Activated T-helper 1 cell treated with anti-CD3 and anti-CD28 coated beads, Interleukin-2, amount 50 U/mL, for 16 hours (primary cell): ENCODE results near the gene RPL13.
"Not testable (repeated sequence)": the region's sequence is repeated elsewhere in the genome, so short reads cannot be mapped to it uniquely, and the experiment has no call there.

Source experiments
- DNase-seq, 2 donors: peaks; one replicate each; pipeline ENCODE4 v3.0.0-alpha.2; 2020; ENCODE audit warnings: low read depth in 1 of 2, low spot score in 1 of 2

Gene RPL13

DNA sequence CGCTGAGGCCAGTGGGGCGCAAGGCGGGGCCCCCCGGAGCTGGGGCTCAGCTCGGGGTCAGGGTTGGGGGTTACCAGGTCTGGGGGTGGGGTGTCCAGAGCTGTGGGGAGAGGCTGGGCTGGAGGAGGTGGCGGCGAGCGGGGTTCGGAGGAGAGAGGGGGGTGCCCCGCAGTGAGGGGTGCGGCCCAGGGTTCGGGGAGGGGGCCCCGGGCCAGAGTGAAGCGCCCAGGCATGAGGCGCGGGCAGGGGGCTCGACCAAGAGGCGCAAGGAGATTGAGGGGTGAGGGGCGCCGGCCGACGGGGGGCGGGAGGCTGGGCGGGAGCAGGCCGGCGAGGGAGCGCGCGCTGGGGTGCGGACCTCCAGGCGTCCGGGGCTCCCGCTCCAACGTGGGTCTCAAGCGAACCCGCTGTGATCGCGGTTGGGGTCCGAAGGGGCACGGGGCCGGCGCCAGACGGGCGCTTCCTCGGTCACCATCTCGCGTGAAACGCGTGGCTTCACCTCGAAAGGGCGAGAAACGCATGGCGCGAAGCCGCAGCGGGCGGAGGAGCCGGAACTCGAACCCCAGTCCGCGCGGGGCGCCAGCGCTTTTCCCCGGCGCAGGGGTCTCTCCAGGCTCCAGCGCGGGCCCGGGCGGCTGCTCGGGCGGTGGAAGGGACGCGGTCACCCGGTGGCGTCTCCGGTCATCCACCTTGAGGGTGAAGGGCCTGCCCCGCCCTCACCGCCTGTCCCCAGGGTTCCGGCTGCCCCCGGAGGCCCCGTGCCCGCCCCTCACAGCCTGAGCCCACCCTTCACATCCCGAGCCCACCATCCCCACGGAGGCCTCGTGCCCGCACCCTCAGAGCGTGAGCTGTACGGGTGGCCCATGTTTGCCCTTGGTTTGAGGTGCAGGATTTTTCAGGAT is 15.9 kb downstream of the RPL13 start:
- DNase-seq: no peak

DNA sequence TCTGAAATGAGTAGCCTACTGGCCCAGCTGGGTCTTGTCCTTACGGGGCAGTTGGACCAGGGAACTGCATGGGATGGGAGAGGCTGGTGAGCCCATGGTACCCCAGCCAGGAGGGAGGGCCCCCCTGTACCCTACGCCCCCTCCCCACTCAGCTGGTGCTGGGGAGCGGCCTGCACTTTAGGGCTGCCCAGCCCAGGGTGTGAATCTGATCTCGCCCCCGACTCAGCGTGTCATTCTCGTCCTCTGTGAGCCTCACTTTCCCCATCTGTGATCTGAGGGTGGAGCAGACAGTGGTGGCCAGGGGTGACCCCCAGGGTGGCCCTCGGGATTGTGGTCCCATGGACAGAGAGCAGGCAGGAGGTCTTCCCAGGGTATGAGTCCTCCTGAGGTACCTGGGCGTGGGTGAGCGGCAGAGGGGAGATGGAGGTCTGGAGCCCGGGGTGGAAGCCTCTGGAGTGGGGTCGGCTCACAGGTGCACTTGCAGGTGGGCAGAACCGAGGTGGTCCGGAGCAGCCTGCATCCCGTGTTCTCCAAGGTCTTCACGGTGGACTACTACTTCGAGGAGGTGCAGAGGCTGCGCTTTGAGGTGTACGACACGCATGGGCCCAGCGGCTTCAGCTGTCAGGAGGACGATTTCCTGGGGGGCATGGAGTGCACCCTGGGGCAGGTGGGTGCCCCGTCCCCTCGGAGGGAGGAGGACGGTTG is 16.7 kb downstream of the RPL13 start:
- DNase-seq: no peak

DNA sequence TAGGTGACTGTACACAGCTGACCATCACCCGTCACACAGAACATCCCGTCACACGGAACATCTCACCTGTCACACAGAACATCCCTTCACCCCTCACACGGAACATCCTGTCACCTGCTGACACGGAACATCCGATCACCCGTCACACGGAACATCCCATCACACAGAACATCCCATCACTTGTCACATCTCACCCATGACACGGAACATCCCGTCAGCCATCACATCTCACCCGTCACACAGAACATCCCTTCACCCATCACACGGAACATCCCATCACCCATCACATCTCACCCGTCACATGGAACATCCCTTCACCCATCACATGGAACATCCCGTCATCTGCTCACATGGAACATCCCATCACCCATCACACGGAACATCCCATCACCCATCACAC is 18.9 kb downstream of the RPL13 start:
- DNase-seq: no peak

DNA sequence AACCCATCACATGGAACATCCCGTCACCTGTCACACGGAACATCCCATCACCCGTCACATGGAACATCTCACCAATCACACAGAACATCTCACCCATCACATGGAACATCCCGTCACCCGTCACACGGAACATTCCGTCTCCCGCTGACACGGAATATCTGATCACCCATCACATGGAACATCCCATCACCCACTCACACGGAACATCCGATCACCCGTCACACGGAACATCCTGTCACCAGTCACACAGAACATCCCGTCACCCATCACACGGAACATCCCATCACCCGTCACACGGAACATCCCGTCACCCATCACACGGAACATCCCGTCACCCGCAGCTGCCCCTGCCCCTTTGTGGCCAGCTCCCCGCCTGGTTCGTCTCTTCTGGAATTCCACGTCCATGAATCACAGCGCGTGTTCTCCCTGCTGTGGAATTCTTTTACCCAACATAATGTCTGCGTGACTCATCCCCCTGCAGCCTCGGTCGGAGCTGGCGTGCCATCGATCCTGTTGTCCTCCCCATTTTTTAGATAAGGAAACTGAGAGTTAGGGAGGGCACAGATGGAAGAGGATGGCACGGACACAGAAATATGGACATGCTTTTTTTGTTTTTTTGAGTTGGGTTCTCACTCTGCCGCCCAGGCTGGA is 20.7 kb downstream of the RPL13 start:
- DNase-seq: no peak

DNA sequence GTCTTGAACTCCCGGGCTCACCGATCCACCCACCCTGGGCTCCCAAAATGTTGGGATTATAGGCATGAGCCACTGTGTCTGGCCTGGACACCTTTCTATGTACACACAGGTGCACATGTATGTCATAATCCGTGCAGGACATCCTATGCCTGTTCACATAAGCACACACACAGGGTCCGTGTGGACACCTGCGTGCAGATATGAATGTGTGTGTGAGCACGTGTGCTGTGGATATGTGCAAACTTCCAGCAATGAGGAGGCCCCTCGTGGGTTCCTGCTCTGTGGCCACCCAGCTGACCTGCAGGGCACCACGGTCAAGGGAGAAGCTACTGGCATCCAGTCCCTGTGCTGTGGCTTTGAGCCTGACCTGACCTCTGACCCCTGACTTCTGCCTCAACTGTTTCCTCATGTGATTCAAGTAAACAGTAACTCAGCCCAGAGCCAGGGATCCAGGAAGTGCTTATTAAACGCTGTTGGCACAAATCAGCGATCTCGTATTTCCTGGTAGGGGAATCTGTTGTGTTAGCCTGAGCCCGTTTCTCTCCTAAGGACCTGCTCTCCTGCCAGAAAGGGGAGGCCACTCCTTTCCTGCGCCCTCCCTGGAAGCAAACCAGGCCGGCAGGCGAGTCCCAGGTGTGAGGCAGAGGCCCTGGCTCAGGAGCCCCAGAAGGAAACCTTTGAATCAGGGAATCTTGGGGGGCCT is 21.5 kb downstream of the RPL13 start:
- no peak for DNase-seq

DNA sequence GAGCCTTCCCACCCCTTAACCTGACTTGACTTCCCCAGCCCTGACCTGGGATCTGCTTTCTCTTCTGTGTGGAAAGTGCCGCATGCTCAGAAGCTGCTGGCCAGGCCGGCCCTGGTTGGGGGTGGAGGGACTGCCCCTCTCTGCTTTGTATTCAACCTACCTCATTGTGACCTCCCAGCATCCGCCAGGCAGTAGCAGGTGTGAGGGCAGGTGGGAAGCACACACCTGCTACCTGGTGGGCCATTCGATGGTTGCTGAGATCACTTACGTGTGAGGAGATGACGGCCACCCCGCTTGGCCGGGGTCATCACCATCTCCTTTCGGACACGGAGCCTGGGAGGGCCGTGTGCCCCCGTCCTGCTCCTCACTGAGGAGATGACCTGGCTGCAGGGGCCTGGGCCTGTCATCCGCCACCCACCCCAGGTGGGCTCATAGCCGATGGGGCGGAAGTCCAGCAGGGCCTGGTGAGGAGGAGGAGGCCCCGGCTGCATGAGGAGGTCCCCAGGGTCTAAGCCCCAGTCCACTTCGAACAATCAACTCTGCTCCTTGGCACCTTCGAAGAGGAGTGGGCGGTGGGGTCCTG is 22.2 kb downstream of the RPL13 start:
- no peak for DNase-seq

DNA sequence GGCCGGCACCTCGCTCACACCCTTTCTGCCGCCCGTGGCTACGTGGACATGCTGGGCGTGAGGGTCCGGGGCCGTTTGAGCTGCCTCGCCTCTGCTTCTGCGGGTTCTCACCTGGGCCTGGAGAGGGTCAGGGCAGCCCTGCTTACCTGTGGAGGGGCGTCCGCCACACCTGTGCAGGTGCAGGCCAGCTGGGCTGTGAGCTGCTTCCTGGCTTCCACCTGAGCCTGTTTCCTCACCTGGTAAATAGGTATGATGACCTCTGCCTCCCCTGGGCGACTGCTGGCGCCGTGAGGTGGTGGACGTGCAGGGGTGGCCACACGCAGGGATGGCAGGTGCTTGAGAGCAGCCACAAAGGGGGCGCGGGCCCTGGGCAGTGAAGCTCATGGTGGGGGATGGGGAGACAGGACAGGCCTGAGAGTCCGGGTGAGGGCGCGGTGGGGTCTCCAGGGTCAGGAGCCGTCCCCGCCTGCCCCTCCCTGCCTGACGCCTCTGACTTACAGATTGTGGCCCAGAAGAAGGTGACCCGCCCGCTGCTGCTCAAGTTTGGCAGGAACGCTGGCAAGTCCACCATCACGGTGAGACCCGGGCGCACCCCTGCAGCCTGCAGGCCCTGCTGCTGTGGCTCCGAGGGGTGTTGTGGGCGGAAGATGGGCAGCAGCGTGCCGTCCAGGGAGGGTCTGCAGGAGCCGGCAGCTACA is 22.9 kb downstream of the RPL13 start:
- no peak for DNase-seq

DNA sequence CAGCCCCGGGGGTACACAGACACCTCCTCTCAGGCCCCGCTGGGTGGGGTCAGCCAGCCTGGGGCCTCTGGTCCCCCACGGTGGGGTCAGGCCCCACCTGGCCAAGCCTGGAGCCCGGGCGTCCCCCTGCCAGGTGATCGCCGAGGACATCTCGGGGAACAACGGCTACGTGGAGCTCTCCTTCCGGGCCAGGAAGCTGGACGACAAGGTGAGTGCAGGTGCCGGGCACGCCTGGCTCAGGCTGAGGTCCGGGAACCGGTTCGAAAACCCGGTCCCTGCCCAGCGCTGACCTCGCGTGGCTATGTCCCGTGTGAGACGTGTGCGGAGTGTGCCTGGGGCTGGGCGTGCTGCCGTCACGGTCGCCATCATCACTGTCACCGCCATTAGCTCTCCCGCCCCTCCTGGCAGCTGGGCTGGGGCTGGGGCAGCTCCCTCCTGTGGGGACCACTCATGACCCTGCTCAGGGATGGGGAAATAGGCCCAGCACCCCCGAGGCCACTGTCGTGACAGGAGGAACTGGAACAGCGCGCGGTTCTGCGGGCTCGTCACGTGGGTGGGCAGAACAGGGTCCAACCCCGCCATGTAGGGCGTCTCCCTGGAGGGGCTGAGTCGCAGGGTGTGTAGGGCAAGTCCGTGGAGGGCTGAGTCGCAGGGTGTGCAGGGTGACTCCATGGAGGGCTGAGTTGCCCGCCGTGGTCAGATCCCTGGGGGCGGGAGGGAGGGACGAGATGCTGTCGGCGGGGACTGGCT is 23.6 kb downstream of the RPL13 start:
- no peak for DNase-seq

DNA sequence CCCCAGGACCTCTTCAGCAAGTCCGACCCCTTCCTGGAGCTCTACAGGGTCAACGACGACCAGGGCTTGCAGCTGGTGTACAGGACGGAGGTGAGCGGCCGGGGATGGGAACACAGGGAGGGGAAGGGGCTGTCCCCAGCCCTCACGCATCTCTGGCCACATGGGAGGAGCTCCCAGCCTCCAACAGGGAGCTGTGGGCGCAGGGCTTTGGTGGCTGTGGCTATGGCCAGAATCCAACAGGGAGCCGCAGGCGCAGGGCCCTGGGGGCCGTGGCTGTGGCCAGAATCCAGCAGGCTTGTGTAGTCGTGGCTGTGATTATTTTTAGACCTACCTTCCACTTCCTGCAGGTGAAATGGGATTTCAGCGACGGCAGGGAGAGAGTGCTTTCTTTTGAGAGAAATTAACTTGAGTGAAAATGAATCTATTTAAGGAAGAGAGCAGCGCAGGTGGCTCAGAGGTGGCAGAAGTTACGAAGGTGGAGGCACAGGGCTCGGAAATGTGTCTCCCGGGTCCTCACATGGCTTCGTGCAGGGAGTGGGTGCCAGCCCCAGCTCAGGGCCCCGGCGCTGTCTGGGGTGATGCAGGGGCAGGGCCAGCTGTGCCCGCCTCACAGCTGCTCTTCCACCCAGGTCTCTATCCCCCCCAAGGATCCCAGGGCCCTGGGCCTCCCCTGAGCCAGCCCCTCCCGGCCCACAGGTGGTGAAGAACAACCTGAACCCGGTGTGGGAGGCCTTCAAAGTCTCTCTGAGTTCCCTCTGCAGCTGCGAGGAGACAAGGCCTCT is 24.5 kb downstream of the RPL13 start:
- DNase-seq: no peak

DNA sequence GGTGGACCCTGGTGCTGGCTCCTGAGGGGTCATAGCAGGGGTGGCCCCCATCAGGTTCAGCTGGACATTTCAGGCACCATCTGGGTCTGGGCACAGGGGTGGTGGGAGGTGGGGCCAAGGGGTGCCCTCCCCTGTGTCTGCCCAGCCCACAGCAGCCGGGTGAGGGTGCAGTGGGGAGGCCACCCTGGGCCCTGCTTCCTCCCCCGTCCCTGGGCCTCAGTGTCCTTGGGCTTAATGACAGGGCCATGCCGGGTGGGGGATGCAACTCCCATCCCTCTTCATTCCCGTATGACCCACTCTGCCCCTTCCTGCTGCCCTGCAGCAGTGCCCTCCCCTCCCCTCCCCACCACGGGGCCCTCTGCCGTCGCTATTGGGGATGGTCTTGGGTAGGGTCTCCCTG is 25.7 kb downstream of the RPL13 start:
- no peak for DNase-seq

DNA sequence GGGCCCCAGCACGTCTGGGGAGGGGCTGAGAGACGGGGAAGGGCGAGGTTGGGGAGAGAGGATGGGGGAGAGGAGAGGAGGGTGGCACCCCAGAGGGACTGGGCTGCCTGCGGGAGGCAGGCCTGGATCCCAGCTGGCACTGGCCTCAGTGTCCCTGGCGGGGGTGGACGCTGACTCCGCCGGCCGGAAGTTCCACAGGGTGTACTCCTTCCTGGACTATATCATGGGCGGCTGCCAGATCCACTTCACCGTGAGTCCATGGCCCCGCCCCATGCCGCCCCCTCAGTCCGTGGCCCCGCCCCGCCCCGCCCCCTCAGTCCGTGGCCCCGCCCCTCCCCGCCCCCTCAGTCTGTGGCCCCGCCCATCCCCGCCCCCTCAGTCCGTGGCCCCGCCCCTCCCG is 26.4 kb downstream of the RPL13 start:
- DNase-seq: no peak

DNA sequence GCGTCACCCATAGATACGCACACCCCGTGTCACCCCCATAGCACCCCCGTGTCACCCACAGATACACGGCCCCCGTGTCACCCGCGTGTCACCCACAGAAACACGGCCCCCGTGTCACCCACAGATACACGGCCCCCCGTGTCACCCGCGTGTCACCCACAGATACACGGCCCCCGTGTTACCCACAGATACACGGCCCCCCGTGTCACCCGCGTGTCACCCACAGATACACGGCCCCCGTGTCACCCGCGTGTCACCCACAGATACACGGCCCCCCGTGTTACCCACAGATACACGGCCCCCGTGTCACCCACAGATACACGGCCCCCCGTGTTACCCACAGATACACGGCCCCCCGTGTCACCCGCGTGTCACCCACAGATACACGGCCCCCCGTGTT is 27.2 kb downstream of the RPL13 start:
- DNase-seq: not testable (repeated sequence)

DNA sequence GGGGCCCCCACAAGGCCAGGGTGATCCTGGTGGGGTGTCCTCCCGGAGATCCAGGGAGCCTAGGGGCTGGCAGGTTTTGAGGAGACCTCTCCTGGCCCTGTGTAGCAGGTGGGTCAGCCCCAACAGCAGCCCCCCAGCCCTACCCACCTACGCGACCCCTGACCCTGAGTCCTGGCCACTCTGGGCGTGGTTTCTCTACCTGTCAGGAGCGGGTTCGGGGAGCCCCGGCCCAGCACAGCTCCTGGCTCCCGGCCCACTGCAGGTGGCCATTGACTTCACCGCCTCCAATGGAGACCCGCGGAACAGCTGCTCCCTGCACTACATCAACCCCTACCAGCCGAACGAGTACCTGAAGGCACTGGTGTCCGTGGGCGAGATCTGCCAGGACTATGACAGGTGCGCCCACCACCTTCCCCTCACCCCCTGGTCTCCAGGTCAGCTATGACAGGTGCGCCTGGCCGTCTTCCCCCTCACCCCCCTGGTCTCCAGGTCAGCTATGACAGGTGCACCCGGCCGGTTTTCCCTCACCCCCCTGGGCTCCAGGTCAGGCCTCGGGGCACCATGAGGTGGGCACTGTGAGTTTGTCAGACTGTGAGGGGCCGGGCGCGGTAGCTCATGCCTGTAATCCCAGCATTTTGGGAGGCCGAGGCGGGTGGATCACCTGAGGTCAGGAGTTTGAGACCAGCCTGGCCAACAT is 28.1 kb downstream of the RPL13 start:
- no peak for DNase-seq

DNA sequence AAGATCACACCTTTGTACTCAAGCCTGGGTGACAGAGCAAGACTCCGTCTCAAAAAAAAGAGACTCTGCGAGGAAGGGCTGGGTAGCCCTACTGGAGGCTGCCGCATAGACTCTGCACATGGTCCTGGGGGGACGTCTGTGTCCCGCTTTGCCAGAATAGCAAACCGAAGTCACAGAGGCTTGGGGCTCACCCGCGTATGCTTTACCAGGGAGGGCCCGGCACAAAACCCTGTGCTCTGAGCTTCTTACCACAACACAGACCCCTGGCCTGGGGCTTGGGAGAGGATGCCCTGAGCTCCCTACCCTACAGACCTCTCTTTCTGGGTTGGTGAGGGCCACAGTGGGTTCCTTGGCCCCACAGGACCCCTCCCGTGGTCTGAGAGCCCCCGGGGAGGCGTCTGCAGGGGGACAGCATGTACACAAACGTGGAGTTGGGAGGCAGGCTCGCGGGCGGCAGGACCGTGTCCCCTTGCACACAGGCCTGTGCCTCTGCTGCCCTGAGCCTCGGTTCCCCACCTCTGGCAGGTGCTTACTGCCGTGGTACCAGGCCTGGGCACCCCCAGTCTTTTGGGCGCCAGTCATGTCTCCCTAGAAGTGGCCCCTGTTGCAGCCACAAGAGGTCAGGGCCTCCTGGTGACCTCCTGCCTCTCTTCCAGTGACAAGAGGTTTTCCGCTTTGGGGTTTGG is 28.9 kb downstream of the RPL13 start:
- no peak for DNase-seq

DNA sequence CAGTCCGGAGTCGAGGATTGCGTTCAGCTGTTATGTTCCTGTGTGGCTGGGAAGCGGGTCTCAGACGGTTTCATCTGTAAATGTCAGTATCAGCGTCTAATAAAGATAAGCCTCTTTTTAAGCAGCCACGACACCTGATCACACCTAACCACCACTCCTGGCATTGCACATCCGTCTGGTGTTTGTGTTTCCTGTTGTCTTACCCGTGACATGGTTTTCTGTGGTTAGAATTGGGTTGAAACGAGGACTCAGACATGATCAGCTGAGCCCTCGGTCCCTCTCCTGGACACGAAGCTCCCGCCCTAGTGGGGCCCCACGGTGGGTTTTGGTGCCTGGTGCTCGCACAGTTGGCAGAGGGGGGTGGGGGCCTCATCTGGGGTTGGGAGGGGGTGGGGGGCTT is 33.4 kb downstream of the RPL13 start:
- no peak for DNase-seq

DNA sequence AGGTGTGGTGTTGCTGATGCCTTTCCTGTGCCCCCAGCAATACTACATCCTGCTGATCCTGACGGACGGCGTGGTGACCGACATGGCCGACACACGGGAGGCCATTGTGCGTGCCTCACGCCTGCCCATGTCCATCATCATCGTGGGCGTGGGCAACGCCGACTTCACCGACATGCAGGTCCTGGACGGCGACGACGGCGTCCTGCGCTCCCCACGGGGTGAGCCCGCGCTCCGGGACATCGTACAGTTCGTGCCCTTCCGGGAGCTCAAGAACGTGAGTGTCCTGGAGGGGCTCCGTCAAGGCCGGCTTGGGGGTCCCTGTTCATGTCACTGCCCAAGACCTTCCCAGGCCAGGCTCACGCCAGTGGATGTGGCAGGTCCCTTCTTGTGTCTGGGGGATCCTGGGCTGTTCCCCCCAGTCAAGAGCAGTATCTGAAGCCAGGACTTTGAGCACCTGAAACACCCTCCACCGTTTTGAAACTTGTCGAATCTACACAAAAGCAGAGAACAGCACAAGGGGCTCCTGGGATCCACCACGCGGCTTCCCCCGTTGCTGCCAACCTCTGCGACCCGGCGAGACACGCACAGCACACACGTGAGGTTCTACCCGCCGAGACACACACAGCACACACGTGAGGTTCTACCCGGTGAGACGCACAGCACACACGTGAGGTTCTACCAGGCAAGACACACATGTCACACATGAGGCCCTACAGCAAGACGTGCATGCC is 35.0 kb downstream of the RPL13 start:
- DNase-seq: no peak

DNA sequence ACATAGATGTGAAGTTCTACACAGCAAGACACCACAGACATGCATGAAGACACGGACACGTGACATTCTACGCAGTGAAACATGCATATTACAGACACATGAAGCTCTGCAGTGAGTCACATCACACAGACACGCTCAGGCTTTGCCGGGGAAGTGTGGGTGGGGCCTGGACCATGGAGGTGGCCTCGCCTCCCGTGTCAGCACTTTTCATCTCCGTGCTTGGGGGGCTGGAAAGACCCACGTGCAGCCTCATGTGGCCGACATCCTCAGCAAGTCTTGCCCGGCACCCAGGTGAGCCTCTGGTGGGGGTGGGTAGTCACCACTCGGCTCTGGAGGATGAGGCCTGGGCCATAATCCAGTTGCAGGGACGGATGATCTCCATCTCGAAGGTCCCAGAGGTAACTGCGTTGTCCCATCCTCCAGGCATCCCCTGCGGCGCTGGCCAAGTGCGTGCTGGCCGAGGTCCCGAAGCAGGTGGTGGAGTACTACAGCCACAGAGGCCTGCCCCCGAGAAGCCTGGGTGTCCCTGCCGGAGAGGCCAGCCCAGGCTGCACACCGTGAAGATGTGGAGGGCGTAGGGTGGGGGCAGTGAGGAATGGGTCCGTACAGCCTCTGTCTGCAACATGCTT is 35.7 kb downstream of the RPL13 start:
- DNase-seq: no peak
